Measurements from ENCODE around the gene SRP72. TPM values are rescaled to one million over a fixed set of nuclear protein-coding genes. Genes with fewer than 3 reads are reported as not detected.

Gene SRP72
- total and polyA plus RNA-seq, 2 donors (not counting 1 experiment from before 2014, with no cell fraction given), result 51.9 to 111 TPM

- Histone ChIP-seq H4K20me1 (ENCODE audit: control insufficient read depth, insufficient read depth, low read length, poor library complexity, severe bottlenecking) (no peaks in the 10 kb centered on the region), H3K36me3 (replicated peaks in 1 of 2; ENCODE audit: control extremely low read depth in 1 of 2, control insufficient read depth in 1 of 2, extremely low read depth in 1 of 2, insufficient read depth in 2 of 2, low read length in 1 of 2) (no peaks in the 10 kb centered on the region), H3K9me3 (ENCODE audit: control extremely low read depth in 1 of 3, control insufficient read depth in 2 of 3, insufficient read depth in 1 of 3, low read length in 2 of 3) (no peaks in the 10 kb centered on the region), H3K4me1 (ENCODE audit: control insufficient read depth in 2 of 2, insufficient read depth in 2 of 2, low read length in 2 of 2) (no peaks in the 10 kb centered on the region), H3K9ac (ENCODE audit: low read length) (no peak overlapping the region), H3K4me2 (replicated peaks; ENCODE audit: low read depth, low read length, poor library complexity, severe bottlenecking) (no peak overlapping the region), H2AFZ (ENCODE audit: insufficient read depth, low read depth, low read length, poor library complexity, severe bottlenecking) (no peak overlapping the region), H3K27me3 (replicated peaks in 1 of 4; ENCODE audit: control extremely low read depth in 1 of 4, control insufficient read depth in 3 of 4, insufficient read depth in 4 of 4, low read length in 3 of 4) (no peaks in the 10 kb centered on the region), H3K79me2 (ENCODE audit: control insufficient read depth, insufficient read depth, low read length) (peaks cover 66% of the 10 kb centered on the region), H3K4me3 (ENCODE audit: control extremely low read depth in 1 of 5, extremely low read depth in 1 of 5, insufficient read depth in 1 of 5, low read depth in 2 of 5, low read length in 4 of 5) (no peak overlapping the region), H3K27ac (ENCODE audit: low read length in 2 of 2) (no peak overlapping the region)
- CTCF ChIA-PET, result interaction anchor here (0.7 to 6.9 kb wide), 21 partner anchors 12 to 476 kb away, joined by 3 to 130 read pairs (median 4); partner anchors contain the start of genes CEP135, PAICS and PPAT
- intact Hi-C loops (cut with micrococcal nuclease), result loop anchor here (5.0 kb wide), 1 partner anchor 233 kb away; no protein-coding TSS in a partner anchor
- POLR2A ChIA-PET, result no interaction called here
- Mint-ChIP-seq H3K27ac (no peak overlapping the region), H3K27me3 (no peaks in the 10 kb centered on the region), H3K9me3 (ENCODE audit: insufficient read depth) (no peaks in the 10 kb centered on the region), H3K4me3 (no peak overlapping the region), H3K4me1 (peaks cover 9% of the 10 kb centered on the region)
- WGBS (ENCODE audit: insufficient coverage), result 100% methylated on average over 2 of the region's 5 CpGs
- DNase-seq (no peak), ATAC-seq (ENCODE audit: low read depth) (no peak)
- TF ChIP-seq, protein P1, sequence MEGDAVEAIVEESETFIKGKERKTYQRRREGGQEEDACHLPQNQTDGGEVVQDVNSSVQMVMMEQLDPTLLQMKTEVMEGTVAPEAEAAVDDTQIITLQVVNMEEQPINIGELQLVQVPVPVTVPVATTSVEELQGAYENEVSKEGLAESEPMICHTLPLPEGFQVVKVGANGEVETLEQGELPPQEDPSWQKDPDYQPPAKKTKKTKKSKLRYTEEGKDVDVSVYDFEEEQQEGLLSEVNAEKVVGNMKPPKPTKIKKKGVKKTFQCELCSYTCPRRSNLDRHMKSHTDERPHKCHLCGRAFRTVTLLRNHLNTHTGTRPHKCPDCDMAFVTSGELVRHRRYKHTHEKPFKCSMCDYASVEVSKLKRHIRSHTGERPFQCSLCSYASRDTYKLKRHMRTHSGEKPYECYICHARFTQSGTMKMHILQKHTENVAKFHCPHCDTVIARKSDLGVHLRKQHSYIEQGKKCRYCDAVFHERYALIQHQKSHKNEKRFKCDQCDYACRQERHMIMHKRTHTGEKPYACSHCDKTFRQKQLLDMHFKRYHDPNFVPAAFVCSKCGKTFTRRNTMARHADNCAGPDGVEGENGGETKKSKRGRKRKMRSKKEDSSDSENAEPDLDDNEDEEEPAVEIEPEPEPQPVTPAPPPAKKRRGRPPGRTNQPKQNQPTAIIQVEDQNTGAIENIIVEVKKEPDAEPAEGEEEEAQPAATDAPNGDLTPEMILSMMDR (IDR thresholded peaks at IDR 0.05), result no peak
- TF ChIP-seq EZH2 (IDR thresholded peaks at IDR 0.05; ENCODE audit: borderline replicate concordance, insufficient read depth, low read depth, low read length, poor library complexity, severe bottlenecking), result no peak
These were observed 43.2 kb upstream of the SRP72 start for GRCh38 chr4:56424176-56424575.

DNA sequence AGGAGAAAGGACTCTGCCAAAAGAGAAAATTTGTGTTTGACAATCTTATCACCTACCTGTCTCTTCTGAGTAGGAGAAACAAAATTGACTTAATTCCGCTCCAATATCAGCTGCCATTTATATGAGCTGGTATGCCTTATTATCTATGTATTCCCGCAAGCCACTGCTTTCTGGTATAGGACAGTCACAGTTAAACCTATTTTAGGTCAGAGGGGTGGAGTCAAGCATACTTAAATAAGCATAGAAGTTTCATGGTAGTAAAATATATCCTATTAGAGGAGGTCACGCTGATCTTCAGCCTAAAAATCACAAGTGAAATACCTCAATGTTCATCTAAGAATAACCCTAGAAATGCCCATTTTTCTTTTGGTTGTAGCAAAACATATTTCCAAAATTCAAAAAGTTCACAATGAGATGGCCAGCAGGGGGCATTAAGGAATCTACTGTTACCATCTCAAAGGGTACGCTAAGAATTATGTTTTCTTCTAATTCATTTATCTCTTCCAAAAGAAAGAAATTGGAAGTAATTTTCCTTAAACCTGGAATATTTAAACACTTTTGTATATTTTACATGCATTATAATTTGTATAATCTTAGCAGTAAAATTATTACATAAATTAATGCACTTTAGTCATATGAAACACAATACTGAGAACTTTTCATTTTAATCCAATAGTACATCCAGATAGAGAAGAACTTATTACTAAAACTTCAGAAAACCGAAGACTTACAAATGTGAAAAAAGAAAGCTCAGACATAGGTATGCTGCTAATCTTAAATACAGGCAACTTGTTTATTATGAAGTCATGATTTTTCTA is 42.5 kb upstream of the SRP72 start:
- no peak overlapping the region for H3K4me2 ChIP-seq (replicated peaks; ENCODE audit: low read depth, low read length, poor library complexity, severe bottlenecking)
- TF ChIP-seq EZH2 (IDR thresholded peaks at IDR 0.05; ENCODE audit: borderline replicate concordance, insufficient read depth, low read depth, low read length, poor library complexity, severe bottlenecking), result no peak
- TF ChIP-seq, protein P1 (IDR thresholded peaks at IDR 0.05), result peak; percentile 85
- no peaks in the 10 kb centered on the region for H3K27me3 ChIP-seq (replicated peaks in 1 of 4; ENCODE audit: control extremely low read depth in 1 of 4, control insufficient read depth in 3 of 4, insufficient read depth in 4 of 4, low read length in 3 of 4)
- Mint-ChIP-seq H3K27me3 (no peaks in the 10 kb centered on the region), H3K4me1 (peaks cover 9% of the 10 kb centered on the region), H3K4me3 (no peak overlapping the region), H3K27ac (no peak overlapping the region), H3K9me3 (ENCODE audit: insufficient read depth) (no peaks in the 10 kb centered on the region)
- intact Hi-C loops (cut with micrococcal nuclease), result loop anchor here (1.0 to 5.0 kb wide), 4 partner anchors 119 to 411 kb away; no protein-coding TSS in a partner anchor
- H3K4me3 ChIP-seq (ENCODE audit: control extremely low read depth in 1 of 5, extremely low read depth in 1 of 5, insufficient read depth in 1 of 5, low read depth in 2 of 5, low read length in 4 of 5), result no peak overlapping the region
- POLR2A ChIA-PET, result no interaction called here
- H2AFZ ChIP-seq (ENCODE audit: insufficient read depth, low read depth, low read length, poor library complexity, severe bottlenecking), result no peak overlapping the region
- H3K4me1 ChIP-seq (ENCODE audit: control insufficient read depth in 2 of 2, insufficient read depth in 2 of 2, low read length in 2 of 2), result no peaks in the 10 kb centered on the region
- WGBS (ENCODE audit: insufficient coverage), result no CpG with 5 or more reads among the region's 5 CpGs
- peak; percentile 67 for DNase-seq
- CTCF ChIA-PET, result interaction anchor here (0.7 to 6.9 kb wide), 28 partner anchors 11 to 477 kb away, joined by 3 to 130 read pairs (median 5); partner anchors contain the start of genes AASDH, CEP135, PAICS and PPAT
- H3K79me2 ChIP-seq (ENCODE audit: control insufficient read depth, insufficient read depth, low read length), result peaks cover 63% of the 10 kb centered on the region
- H3K9me3 ChIP-seq (ENCODE audit: control extremely low read depth in 1 of 3, control insufficient read depth in 2 of 3, insufficient read depth in 1 of 3, low read length in 2 of 3), result no peaks in the 10 kb centered on the region
- no peak for ATAC-seq (ENCODE audit: low read depth)
- H3K9ac ChIP-seq (ENCODE audit: low read length), result no peak overlapping the region
- no peak overlapping the region for H3K27ac ChIP-seq (ENCODE audit: low read length in 2 of 2)
- no peaks in the 10 kb centered on the region for H3K36me3 ChIP-seq (replicated peaks in 1 of 2; ENCODE audit: control extremely low read depth in 1 of 2, control insufficient read depth in 1 of 2, extremely low read depth in 1 of 2, insufficient read depth in 2 of 2, low read length in 1 of 2)
- H4K20me1 ChIP-seq (ENCODE audit: control insufficient read depth, insufficient read depth, low read length, poor library complexity, severe bottlenecking), result no peaks in the 10 kb centered on the region
